SJCRH30 (cell line): ENCODE measurements around the gene SCYGR8. TPM values are rescaled to one million over a fixed set of nuclear protein-coding genes. Genes with fewer than 3 reads are reported as not detected.
A peak's percentile ranks its signal among the peaks of the same experiment; 100 is the strongest.
"Not testable (repeated sequence)": the region's sequence is repeated elsewhere in the genome, so short reads cannot be mapped to it uniquely, and the experiment has no call there.

Experiments
- DNase-seq, 2 experiments: peaks; one replicate each; pipeline ENCODE4 v3.0.0-alpha.2; 2015 to 2020
- H3K27ac ChIP-seq: fragments of 250-450 bp; sonication (Bioruptor Pico); 2 replicates; pipeline ENCODE4 v1.5.1; 2020; ENCODE audit warnings: mild to moderate bottlenecking, moderate library complexity
- H3K27me3 ChIP-seq: fragments of 250-450 bp; sonication (Bioruptor Pico); 2 replicates; pipeline ENCODE4 v1.5.1; 2020; ENCODE audit warnings: mild to moderate bottlenecking, moderate library complexity
- H3K36me3 ChIP-seq: fragments of 250-450 bp; sonication (Bioruptor Pico); 2 replicates; pipeline ENCODE4 v1.5.1; 2020; ENCODE audit warnings: mild to moderate bottlenecking, moderate library complexity
- H3K4me1 ChIP-seq: fragments of 250-450 bp; sonication (Bioruptor Pico); 2 replicates; pipeline ENCODE4 v1.5.1; 2020; ENCODE audit warnings: mild to moderate bottlenecking, moderate library complexity
- H3K4me3 ChIP-seq: fragments of 250-450 bp; sonication (Bioruptor Pico); 2 replicates; pipeline ENCODE4 v1.5.1; 2020; ENCODE audit warnings: mild to moderate bottlenecking, moderate library complexity
- H3K9me3 ChIP-seq: fragments of 250-450 bp; sonication (Bioruptor Pico); replicated peaks from 2 replicates; pipeline ENCODE4 v1.5.1; 2020; ENCODE audit warnings: mild to moderate bottlenecking, moderate library complexity
- total RNA-seq: library from RNA; depleted of rRNA; stranded (reverse); fragments of >200 nt; shearing (Covaris generic); gene quantifications from 2 replicates; pipeline ENCODE4 v1.2.3, GENCODE V29; 2014

SCYGR8 gene
- total RNA-seq, 1 experiment from 2014 or later = not detected

GRCh38 chr2:227724394-227725039, 21.2 kb upstream of the SCYGR8 start, which contains the start of gene SCYGR6:
Gene SCYGR6 (minus strand): TSS chr2:227724757. CDS start chr2:227724757, 0 bp downstream.
- no peaks in the 10 kb centered on the region for H3K4me1 ChIP-seq
- H3K27ac ChIP-seq = no peak within 1 kb of the TSS
- H3K27me3 ChIP-seq = no peaks in the 10 kb centered on the region
- no peak within 1 kb of the TSS for H3K4me3 ChIP-seq
- H3K36me3 ChIP-seq = no peaks in the 10 kb centered on the region
- DNase-seq = peak; percentile 43
- no peaks in the 10 kb centered on the region for H3K9me3 ChIP-seq

DNA sequence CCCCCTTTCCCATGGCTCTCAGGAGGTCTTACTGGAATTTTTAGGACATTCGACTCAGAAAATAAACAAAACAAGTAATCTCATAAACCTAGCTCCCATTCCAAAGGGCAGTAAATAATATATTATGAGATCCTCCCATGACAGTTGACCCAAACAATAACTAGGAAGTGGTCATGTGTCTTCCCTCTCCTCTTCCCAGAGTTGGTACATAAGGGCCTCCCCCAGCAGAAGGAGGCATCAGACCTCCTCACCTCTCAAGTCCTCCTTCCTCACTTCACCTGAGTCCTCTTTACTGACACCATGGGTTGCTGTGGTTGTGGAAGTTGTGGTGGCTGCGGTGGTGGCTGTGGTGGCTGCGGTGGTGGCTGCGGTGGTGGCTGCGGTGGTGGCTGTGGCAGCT, 17.7 kb upstream of the SCYGR8 start, which contains the start of gene SCYGR7:
Gene SCYGR7, plus strand, starts transcription at position 301 of the 400 bp plus-strand sequence. Its CDS starts 0 bp downstream, at position 301.
- Histone ChIP-seq H3K9me3 (no peaks in the 10 kb centered on the region), H3K4me1 (no peaks in the 10 kb centered on the region), H3K27me3 (no peaks in the 10 kb centered on the region), H3K27ac (no peak within 1 kb of the TSS), H3K4me3 (no peak within 1 kb of the TSS), H3K36me3 (no peaks in the 10 kb centered on the region)
- DNase-seq = no peak

- peak; percentile 38 to 41 for DNase-seq
- Histone ChIP-seq H3K27ac (peak overlapping the region; percentile 39; the same call in 1 of the 2 replicates), H3K4me1 (peaks cover 10% of the 10 kb centered on the region), H3K27me3 (no peaks in the 10 kb centered on the region), H3K36me3 (no peaks in the 10 kb centered on the region), H3K4me3 (no peak overlapping the region), H3K9me3 (no peaks in the 10 kb centered on the region)
Observed at GRCh38 chr2:227739351-227739750, 6.3 kb upstream of the SCYGR8 start.

GRCh38 chr2:227740705-227741104, 5.0 kb upstream of the SCYGR8 start:
- not testable (repeated sequence) for H3K27me3 ChIP-seq, H3K27ac ChIP-seq, H3K4me3 ChIP-seq, H3K9me3 ChIP-seq, H3K36me3 ChIP-seq
- H3K4me1 ChIP-seq = peaks cover 10% of the 10 kb centered on the region
- peak in 1 of 2 experiments; percentile 15 for DNase-seq

DNA sequence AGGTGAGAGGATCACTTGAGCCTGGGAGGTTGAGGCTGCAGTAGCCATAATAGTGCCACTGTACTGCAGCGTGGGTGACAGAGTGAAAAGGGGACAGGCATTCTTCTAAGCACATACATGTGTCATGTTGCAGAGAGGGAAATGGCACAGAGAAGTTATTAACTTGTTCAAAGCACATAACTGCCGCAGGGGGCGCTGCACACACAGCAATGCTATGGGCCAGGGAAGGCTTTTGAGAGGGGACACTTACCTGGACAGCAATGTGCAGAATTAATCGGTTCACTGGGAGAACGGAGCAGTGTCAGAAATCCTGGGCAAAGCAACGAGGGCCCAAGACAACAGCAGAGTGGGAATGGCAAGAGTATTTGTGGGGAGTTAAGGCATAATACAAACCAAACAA, 2.4 kb downstream of the SCYGR8 start:
- H3K4me1 ChIP-seq = no peaks in the 10 kb centered on the region
- no peak overlapping the region for H3K4me3 ChIP-seq
- DNase-seq = peak in 1 of 2 experiments; percentile 34
- no peak overlapping the region for H3K27ac ChIP-seq
- H3K36me3 ChIP-seq = no peaks in the 10 kb centered on the region
- no peaks in the 10 kb centered on the region for H3K9me3 ChIP-seq
- H3K27me3 ChIP-seq = 0 out of 2 replicates have a peak, but pooled peaks cover 3% of the 10 kb centered on the region

DNA sequence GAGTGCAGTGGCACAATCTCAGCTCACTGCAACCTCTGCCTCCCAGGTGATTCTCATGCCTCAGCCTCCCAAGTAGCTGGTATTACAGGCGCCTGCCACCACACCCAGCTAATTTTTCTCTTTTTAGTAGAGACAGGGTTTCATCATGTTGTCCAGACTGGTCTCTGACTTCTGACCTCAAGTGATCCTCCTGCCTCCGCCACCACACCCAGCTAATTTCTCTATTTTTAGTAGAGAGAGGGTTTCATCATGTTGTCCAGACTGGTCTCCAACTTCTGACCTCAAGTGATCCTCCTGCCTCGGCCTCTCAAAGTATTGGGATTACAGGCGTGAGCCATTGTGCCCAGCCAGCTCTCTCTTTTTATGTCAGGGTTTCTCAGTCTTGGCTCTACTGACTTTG, 10.6 kb downstream of the SCYGR8 start:
- not testable (repeated sequence) for H3K27ac ChIP-seq, H3K9me3 ChIP-seq, H3K36me3 ChIP-seq, H3K27me3 ChIP-seq, DNase-seq, H3K4me3 ChIP-seq, H3K4me1 ChIP-seq

- Histone ChIP-seq H3K27me3 (no peaks in the 10 kb centered on the region), H3K36me3 (no peaks in the 10 kb centered on the region), H3K9me3 (no peaks in the 10 kb centered on the region), H3K27ac (no peak overlapping the region), H3K4me3 (no peak overlapping the region), H3K4me1 (no peaks in the 10 kb centered on the region)
- DNase-seq = no peak
Observed at GRCh38 chr2:227759411-227760118, 13.9 kb downstream of the SCYGR8 start.

DNA sequence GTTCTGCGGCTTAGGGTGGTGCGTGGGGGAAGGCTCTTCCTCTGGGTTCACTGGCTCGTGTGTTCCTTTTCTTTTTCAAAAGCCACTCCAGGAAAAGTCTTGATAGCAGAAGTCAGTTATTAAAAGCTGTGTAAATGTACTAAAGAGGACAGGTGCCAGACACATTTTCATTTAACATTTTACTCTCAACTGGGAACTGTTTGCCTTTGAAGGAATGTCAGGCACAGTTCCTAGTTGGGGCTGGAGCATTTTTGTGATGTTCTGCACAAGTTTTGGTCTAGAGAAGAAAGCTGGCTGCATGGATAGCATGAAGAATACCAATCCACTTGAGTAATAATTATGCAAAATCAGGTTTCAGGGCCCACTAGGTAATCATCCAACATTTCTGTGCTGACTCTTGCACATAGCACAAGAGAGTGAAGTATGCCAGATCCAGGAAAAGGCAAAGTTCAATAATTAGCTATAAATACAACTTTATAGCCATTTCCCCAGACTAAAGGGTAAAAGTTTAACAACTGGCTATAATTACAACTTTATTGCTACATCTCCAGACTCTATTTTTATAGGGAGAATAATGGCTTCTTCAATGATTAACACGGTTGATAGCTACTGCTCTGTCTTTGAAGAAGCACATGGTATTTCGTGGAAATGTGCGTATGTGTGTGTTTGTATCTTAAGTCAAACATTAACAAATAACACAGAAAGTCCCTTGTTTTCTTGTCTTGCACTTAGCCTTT, 16.2 kb downstream of the SCYGR8 start:
- H3K27ac ChIP-seq = no peak overlapping the region
- DNase-seq = no peak
- no peaks in the 10 kb centered on the region for H3K4me1 ChIP-seq

DNA sequence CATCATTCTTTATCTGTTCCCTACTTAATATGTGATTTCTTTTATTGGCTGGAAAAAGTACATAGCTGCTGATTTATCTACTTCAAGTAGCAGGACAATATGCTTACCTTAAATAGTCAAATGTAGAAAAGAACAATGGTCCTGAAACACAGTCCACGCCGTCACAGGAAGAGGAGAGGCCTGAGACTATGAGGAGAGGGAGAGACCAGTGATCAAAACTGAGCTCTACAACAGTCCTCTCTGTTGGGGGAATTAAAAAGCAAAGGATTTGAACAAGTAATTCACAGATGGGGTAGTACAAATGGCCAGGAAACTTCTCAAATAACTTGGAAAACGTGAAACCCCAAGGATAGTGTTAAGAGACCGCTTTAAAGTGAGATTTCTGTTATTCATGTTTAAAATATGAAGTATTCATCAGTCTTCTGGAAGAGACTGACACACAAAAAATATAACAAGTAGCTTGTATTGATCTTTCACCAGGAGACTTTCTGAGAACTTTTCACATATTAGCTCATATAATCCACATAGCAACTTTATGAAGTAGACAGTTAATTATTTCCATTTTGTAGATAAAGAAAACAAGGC, 20.2 kb downstream of the SCYGR8 start:
- Histone ChIP-seq H3K9me3 (no peaks in the 10 kb centered on the region), H3K27me3 (no peaks in the 10 kb centered on the region), H3K4me3 (no peak overlapping the region), H3K27ac (no peak overlapping the region), H3K36me3 (no peaks in the 10 kb centered on the region), H3K4me1 (no peaks in the 10 kb centered on the region)
- no peak for DNase-seq

More for the DNA sequence above, 16.2 kb downstream of the SCYGR8 start:
- no peak overlapping the region for H3K4me3 ChIP-seq
- no peaks in the 10 kb centered on the region for H3K27me3 ChIP-seq
- H3K36me3 ChIP-seq = no peaks in the 10 kb centered on the region
- H3K9me3 ChIP-seq = no peaks in the 10 kb centered on the region

DNA sequence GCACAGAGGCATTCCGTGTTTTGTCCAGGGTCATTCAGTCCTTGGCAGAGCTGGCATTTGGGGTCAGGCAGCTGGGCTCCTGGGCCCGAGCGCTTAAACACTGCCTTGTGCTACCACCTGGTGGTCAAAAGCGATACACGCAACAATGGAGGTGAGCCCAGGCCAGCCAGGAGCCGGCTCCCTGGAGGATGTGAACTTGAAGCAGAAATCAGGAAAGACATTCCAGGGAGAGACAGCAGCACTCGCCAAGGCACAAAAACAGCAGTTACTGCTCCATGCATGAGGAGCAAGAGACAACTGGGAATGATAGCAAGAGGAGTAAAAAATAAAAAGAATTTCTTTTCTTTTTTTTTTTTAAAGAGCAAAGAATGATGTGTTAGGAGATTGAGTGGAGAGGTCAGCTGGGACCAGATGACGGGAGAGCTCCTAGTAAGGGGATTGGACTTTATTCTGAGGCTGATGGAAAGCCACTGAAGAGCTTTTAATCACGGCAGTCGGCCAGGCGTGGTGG, 20.7 kb downstream of the SCYGR8 start:
- no peak overlapping the region for H3K27ac ChIP-seq

DNA sequence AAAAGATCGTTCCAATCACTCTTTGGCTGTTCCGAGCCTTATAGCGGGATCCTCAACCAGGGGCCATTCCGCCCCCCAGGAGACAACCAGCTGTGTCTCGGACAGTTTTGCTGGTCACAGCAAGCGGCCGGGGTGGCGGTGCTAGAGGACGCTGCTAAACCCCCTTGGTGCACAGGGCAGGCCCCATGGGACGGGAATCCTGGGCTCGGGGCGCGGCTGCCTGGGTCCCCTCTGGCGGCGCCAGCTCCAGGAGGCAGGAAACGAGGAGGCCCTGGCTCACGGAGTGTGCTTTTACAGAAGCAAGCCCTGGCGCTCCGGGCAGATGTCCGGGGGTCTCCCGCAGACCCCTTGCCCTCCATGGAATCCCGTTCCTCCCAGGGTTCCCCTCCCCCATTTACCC, 22.1 kb downstream of the SCYGR8 start:
- Histone ChIP-seq H3K27me3 (no peaks in the 10 kb centered on the region), H3K4me1 (no peaks in the 10 kb centered on the region), H3K27ac (no peak overlapping the region), H3K4me3 (no peak overlapping the region), H3K9me3 (no peaks in the 10 kb centered on the region), H3K36me3 (no peaks in the 10 kb centered on the region)
- DNase-seq = no peak

More for the DNA sequence above, 20.7 kb downstream of the SCYGR8 start:
- peak; percentile 73 to 90 for DNase-seq
- Histone ChIP-seq H3K9me3 (no peaks in the 10 kb centered on the region), H3K4me3 (no peak overlapping the region), H3K36me3 (no peaks in the 10 kb centered on the region), H3K4me1 (no peaks in the 10 kb centered on the region), H3K27me3 (no peaks in the 10 kb centered on the region)

GRCh38 chr2:227772197-227772661, 26.5 kb downstream of the SCYGR8 start:
- no peaks in the 10 kb centered on the region; the same call in 1 of the 2 replicates for H3K4me1 ChIP-seq
- H3K9me3 ChIP-seq = no peaks in the 10 kb centered on the region
- H3K27me3 ChIP-seq = no peaks in the 10 kb centered on the region
- no peaks in the 10 kb centered on the region for H3K36me3 ChIP-seq
- DNase-seq = no peak
- H3K4me3 ChIP-seq = no peak overlapping the region
- no peak overlapping the region for H3K27ac ChIP-seq

GRCh38 chr2:227772932-227773331, 27.2 kb downstream of the SCYGR8 start:
- Histone ChIP-seq H3K27ac (no peak overlapping the region), H3K4me1 (no peaks in the 10 kb centered on the region; the same call in 1 of the 2 replicates), H3K4me3 (no peak overlapping the region), H3K9me3 (no peaks in the 10 kb centered on the region), H3K36me3 (no peaks in the 10 kb centered on the region), H3K27me3 (no peaks in the 10 kb centered on the region)
- no peak for DNase-seq

DNA sequence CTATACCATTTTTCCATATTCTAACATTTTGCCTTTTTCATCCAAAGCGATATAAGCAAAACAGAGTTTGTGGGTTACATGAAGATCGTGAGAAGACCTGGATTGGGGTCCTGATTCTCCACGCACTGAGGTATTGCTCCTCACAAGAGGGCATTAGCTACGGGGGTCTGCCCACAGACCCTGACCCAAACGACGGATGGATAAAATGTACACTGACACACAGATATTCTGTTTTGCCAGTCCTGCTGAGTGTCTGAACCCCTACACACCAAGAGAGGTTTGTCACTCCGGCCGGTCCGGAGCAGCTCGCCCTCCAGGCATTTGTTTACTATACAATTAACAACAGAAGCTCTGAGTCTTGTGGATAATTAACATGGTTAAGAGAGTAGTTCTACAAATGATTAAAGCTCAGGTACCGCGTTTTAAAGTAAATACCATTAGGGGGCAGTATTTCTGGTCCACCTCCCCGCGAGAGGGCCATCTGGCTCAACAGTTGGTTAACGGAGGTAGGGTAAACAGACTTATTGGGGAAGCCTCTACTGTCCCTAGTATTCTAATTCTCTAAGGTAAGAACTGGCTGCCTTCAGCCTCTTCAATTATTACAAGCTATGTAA, 28.4 kb downstream of the SCYGR8 start:
- Histone ChIP-seq H3K27me3 (no peaks in the 10 kb centered on the region), H3K27ac (no peak overlapping the region), H3K9me3 (no peaks in the 10 kb centered on the region), H3K4me1 (no peaks in the 10 kb centered on the region; the same call in 1 of the 2 replicates), H3K4me3 (no peak overlapping the region), H3K36me3 (no peaks in the 10 kb centered on the region)
- DNase-seq = no peak
